ENCODE data around the gene LTA4H.

The LTA4H gene

DNA sequence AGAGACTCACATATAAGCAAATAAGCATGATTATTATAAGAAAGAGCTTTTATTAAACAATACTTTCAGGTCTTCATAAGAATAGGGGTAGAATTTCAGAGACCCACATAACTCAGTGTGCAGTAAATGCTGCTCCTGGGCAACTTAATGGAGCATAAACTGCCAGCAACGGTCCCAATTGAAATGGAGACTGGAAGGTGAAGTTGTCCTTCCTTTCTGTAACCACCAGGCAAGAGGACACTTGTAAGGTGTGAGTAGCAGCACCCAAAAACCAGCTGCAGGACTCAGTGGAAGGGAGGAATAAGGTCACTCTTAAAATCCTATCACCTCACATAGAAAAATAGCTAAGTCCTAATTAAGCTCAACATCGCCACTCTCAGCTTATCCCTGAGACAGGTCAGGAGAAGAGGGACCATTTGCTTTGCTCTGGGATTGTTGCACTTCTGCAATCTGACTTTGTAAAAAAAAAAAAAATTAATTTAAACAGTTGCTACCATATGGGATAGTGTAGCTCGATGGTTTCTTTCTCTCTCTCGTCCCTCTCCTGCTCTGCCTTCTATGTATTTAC is 22.7 kb upstream of the LTA4H start:
- DNase-seq (ENCODE audit: low read depth in 2 of 2): no peak

DNA sequence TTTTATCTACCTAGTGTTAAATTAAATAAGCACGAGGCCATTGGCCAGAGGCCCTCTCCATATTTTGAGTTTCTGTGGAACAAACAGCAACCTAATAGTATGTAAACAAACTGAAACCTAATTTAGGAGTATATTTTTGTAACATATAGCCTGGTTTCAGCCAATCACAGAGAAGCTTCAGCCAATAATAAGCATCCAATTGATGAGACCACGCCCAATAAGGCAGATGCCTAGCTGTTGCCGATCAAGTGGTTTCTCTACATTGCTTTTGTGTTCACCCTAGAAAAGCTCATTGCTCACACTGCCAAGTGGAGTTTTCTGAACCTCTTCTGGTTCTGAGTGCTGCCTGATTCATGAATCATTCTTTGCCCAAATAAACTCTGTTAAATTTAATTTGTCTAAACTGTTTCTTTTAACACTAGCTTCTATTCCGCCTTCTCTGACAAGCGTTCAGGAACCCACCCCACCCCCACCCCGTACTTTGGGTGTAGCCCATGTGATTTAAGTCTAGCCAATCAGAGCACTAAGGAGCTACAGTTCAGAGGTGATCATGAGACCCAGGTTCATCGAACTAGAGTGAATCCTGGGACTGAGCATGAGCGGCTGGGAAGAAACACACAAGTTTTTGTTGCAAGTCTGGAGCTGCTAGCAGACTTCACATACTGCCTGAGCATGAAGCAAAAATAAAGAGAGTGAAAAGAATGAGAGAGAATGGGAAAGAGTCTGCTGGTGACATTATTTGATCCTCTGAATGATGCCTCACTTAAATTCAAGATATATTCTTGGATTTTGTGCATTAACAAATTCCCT is 21.5 kb upstream of the LTA4H start:
- DNase-seq (ENCODE audit: low read depth in 2 of 2): no peak

DNA sequence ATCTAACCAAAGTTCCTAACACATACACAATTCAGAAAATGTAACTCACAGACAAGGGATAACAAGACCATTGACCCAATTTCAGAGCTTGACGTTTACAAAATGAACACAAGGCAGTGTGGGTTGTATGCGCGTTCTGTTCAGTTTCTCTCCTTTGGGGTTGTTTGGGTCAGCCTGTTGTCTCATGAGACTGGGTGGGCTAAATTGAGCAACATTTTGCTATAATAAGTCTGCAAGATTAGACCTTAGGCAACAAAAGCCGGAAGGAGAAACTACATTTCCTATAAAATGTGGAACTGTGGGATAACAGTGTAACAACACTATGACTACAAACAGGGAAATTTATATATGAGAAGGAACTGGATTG is 18.8 kb upstream of the LTA4H start:
- no peak for DNase-seq (ENCODE audit: low read depth in 2 of 2)

DNA sequence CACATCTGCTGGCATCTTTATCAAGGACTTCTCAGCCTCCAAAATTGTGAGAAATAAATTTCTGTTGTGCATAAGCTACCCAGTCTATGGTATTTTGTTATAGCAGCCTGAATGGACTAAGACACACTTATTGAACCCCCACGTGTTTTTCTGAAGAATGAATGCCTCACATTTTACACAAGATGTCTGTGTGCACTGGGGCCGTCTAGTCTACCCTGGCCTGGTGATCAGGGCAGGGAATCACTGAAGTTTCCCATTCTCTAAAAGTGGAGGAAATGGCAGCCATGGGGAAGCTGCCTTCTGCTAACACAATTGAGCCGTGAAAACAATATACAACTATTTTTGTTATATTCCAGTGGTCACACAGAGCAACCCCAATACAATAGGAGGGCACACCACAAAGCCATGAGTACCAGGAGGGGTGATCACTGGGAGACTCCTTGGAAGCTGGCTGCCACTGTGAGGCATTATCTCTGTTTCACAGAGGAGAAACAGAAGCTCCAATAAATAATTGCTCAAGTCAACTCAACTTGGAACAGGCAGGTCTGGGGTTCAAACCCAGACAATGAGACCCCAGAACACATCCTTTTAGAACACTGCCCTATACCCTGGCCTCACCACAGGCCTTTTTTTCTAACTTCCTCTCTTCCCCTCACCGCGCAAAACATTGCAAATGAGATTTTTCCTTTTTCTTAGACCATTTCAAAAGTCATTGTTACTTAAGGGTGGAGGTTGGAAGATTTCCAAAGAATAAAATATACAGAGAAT is 18.3 kb upstream of the LTA4H start:
- DNase-seq (ENCODE audit: low read depth in 2 of 2): no peak

DNA sequence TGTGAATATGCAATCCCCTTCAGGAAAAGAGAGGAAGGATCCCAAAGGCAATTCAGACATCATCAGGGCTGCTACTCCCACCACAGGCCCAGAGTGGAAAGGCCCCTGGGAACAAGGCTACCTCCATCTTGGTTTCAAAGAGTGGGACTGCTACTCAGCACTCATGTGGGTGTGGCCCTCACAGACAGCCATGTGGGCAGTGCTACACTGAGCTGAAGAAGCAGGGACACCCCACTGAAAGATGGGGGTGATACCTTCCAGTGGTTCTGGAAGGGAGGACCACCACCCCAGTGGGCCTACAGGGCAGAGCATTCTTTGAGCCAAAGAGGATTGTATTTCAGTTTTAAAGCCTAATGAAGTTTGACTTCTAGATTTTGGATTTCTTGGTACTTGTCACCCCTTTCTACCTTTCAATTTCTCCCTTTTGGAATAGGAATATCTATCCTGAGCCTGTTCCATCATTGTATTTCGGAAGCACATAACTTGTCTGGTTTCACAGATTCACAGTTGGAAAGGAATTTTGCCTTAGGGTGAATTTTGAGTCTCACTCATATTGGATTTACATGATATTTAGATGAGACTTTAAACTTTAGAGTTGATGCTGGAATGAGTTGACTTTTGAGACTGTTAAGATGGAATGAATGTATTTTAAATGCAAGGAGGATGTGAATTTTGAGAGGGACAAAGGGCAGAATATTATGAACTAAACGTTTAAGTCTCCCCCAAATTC is 16.5 kb upstream of the LTA4H start:
- no peak for DNase-seq (ENCODE audit: low read depth in 2 of 2)

DNA sequence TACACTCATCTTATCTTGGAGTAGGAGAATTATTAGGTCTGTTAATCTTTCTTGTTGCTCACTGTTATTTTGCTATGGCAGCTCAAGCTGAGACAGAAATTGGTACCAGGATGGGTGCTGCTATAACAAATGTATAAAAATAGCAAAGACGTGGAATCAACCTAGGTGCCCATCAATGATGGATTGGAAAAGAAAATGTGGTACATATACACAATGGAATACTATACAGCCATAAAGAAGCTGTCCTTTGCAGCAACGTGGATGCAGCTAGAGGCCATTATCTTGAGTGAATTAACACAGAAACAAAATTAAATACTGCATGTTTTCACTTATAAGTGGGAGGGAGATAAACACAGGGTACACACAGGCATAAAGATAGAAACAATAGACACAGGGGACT is 14.8 kb upstream of the LTA4H start:
- no peak for DNase-seq (ENCODE audit: low read depth in 2 of 2)

DNA sequence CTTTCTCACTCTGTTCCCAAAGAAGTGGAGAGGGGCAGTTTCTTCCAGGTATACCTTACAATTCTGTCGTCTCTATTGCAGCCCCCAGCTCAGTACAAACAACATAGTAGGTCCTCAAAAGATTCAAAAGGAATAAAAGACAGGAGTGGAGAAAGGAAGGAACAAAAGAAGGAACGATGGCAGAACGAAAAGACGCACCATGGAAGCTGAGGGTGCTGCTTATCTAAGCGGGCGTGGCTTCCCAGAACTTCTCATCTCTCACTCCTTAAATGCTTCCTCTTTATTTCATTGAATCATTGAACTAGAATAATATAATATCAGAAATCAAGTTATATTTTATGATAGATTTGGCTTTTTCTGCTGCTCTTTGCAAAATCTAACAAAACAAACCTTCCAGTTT is 13.7 kb upstream of the LTA4H start:
- DNase-seq (ENCODE audit: low read depth in 2 of 2): no peak

DNA sequence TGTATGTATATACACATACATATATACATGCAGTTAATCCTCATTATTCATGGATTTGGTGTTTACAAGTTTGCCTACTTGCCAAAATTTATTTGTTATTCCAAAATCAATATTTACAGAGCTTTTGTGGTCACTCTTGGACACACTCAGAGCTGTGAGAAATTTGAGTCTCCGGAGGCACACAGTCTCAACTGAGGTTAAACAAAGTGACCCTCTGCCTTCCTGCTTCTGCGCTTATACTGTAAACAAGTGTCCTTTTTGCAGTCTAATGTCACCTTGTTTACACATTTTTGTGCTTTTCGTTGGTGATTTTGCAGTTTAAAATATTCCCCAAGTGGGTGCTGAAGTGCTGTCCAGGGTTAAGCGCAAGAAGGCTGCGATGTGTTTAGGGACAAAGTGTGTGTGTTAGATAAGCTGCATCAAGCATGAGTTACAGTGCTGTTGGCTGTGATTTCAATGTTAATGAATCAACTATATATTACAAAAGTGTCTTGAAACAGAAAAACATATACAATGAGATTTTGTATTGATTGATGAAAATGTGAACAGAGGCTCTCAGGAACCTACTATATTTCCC is 13.1 kb upstream of the LTA4H start:
- no peak for DNase-seq (ENCODE audit: low read depth in 2 of 2)

DNA sequence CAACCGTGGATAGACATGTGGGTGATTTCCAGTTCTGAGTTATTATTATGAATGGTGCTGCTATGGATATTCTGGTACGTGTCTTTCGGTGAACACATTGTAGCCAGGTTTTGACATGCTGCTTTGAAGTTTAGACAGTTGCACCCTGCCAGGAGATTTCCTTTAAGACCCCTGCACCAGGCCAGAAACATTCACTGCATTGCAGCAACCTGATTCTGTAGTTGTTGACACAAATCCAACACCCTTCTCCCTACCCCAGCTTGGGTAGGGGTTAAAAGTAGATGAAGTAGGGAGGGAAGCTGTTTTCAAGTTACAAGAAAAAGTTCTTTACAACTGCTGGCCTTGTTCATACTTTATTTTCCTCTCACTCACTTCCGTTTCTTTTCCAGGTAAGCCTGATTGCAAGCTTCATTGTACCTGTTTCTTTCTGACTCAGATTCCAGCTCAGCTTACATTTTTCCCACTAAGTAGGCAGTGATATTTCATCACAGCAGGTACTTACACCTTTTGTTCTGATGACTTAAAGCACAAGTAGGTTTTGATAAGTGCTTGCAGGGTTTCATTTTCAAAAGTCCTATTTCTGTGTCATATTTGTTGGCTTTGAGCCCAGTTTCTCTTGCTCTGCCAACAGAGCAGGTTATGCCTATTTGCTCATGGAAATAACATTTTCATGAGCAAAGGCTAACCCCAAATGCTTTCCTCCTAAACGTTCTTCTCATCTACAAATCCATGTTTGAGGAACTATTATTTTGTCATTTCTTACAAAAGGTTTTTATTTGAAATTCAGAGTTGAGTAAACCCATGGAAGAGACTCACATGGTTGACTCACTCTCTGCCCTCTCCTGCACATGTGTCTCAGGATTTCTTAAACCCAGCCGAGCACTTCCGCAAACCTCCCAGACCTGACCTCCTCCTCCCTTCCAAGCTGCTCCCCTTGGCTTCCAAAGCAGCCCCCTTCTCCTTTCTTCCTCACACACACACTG is 12.1 kb upstream of the LTA4H start:
- DNase-seq (ENCODE audit: low read depth in 2 of 2): no peak

DNA sequence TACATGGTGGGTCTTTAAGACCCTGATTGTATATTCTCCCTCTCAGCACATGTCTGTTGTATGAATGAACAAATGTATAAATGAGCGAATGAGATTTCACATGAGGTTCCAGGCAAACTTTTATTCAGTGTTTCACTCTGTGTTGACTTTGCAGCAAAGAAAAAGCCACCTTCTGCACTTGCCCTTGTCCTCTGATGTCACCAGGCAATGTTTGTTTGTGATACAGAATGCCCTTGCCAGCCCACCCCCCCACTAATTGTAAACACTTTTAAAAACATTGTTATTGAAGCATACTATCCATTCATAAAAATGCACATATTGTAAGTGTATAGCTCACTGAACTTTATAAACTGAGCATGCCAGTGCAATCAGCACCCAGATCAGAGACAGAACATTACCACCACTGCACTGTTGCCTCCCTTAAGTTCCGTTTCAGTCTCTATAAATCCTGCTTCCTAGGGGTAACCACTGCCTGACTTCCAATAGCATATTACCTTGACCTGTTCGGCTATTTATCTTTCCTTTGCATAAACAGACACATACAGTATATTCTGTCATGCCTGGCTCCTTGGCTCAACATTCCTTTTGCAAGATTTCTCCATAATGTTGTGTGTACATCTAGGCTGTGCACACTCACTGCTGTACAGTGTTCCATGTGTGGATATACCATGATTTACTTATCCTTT is 11.3 kb upstream of the LTA4H start:
- no peak for DNase-seq (ENCODE audit: low read depth in 2 of 2)

DNA sequence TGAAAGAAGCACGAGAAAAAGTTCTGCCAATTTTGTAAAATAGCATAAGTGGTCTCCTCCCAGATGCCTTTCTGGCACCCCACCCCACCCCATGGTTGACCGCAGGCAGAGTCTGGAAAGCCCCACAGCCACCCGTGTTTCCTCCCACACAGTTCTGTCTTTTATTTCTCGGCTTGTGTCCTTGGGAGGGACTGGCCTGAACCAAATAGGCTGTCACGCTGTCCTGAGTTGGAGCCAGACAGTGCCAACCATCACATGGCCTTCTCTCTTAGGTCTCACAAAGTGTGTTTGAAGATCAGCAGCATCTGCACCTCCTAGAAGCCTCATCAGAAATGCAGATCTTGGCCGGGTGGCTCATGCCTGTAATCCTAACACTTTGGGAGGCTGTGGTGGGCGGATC is 10.2 kb upstream of the LTA4H start:
- no peak for DNase-seq (ENCODE audit: low read depth in 2 of 2)

DNA sequence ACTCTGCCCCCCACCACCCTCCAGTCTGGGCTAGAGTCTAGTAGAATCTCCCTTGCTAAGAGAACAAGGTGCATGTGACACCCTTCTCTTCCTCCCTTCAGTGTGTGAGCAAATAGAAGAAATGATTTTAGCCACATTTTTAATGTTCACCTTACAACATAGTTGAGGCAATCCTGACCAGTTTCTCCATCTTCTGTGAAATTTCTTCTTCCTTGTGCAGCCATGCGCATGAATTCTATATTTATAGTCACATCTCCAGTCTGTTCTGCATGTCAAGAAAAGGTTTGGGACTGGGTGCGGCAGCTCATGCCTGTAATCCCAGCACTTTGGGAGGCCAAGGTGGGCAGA is 9.5 kb upstream of the LTA4H start:
- no peak for DNase-seq (ENCODE audit: low read depth in 2 of 2)

DNA sequence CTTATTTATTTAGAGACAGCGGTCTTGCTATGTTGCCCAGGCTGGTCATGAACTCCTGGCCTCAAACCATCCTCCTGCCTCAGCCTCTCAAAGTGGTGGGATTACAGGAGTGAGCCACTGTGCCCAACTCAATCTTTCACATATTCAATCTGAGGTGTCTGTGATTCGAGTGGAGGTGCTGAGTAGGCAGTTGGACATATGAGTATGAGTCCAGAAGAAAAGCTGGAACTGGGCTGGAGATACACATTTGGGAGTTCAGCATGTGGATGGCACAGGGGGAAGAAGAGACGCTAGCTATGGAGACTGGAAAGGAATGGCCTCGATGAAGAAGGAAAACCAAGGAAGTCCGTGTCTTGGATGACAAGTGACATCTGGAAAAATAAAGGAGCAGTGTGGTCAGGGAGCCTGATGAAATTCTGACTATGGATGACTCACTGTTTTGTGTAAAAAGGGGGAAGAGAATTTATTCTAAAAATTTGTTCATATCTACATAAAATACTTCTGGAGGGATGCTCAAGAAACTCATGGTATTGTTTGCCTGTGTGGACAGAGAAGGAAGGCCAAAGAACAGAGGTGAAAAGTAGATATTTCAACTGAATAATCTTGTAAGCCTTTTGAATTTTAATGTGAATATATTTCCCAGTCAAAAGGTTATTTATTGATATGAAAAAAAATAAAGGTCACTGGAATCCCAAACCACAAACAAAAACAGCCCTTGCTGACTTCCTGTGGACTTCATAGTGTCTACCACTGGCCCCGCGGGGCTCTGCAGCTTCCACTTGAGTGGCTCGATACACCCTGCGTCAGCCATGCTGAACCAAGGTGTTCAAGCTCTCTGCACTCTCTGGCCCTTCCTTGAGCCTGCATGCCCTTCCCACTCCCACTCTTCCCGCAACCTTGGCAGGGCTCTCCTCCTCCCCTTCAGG is 8.9 kb upstream of the LTA4H start:
- no peak for DNase-seq (ENCODE audit: low read depth in 2 of 2)

DNA sequence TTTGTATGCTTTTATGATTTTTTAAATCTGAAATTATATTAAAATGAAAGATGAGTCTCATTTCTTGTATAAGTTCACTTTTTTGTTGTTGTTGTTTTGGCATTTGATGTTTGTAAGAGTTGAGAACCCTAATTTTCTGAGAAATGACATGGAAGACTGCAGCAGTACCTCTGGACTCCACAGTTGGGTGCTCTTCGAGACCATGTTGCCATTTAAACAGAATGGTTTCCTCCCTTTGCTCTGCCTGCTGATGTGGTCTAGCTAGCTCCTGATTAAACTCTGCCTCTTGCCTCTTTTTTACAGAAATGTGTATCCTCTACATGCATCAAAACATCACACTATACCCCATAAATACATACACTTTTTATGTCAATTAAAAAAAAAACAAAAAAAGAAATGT is 5.8 kb upstream of the LTA4H start:
- no peak for DNase-seq (ENCODE audit: low read depth in 2 of 2)

DNA sequence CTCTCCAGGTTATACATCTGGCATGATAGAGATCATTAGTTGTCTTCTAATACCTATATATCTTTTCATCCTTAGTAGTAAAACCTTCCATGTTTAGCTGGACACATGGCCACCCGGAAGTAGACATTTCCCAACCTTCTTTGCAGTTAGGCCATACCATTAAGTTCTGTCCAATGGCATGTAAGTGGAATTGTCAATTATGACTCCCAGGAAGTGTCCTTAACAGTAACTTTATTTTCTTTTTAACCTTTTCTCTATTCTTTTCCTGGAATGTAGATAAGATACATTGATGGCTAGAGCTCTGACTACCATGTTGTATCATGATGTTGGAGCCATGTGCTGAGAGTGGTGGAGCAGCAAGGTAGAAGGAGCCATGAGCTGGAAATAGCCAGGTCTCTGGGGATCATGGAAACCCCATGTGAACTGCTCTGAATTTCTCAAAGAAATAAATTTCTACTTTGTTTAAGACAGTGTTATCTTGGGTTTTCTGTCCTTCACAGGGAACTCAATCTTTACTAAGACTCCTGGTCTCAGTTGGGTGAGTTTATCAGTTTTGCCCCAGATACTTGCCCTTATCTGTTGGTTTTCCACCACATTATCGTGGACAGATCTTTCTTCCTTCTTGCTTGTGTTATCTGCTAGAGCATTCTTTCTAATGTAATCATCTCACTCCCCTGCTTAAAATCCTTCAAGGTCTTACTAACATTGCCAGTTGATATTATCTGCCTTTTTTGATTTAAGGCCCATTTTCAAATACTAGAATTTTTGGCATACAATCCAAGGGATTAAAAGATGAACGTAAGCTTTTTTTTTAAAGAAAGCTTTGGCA is 5.1 kb upstream of the LTA4H start:
- no peak for DNase-seq (ENCODE audit: low read depth in 2 of 2)

DNA sequence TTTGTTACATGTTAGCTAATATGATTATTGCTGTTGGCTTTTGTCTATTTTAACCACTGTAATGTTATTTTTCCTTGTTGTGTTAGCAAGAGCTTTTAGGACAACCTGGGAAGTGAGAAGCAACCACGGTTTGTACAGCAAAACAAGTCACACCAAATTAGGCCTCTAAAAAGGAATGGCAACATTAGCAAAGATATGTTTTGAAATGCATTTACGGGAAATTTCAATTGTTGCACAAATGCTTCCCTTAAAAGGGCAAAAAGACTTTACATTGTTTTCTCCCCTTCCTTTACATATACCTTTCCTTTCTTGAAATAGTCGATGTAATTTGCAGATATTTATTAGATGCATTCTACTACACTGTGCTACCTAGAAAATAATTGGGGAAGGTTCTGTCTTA is 4.1 kb upstream of the LTA4H start:
- no peak for DNase-seq (ENCODE audit: low read depth in 2 of 2)

DNA sequence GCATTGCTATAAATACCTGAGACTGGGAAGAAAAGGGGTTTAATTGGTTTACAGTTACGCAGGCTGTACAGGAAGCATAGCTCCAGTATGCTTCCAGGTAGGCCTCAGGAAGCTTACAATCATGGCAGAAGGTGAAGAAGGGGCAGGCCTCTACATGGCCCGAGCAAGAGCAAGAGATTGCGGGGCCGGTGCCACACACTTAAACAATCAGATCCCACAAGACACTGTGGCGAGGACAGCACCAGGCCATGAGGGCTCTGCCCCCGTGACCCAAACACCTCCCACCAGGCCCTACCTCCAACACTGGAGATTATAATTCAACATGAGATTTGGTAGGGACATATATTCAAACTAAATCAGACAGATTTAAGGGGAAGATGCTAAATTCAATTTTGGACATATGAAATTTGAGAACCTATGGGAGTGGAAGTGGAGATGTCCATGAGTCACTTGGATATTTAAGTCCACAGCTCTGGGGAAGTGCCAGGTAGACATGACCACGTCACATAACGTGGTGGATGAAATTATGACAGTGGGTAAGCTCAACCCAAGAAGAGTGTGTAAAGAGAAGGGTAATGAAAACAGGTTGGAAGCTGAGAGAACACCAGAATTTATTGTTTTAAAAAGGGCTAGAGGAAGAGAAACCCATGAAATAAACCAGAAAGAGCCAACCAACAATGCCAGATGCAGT is 1.5 kb upstream of the LTA4H start:
- no peak for DNase-seq (ENCODE audit: low read depth in 2 of 2)

Measured in stimulated activated CD8-positive, alpha-beta memory T cell treated with anti-CD3 and anti-CD28 coated beads, Interleukin-7, amount 100 ng/mL, for 4 hours (primary cell).